ENCODE data around the gene PNISR.
A peak's percentile ranks its signal among the peaks of the same experiment; 100 is the strongest.

DNA sequence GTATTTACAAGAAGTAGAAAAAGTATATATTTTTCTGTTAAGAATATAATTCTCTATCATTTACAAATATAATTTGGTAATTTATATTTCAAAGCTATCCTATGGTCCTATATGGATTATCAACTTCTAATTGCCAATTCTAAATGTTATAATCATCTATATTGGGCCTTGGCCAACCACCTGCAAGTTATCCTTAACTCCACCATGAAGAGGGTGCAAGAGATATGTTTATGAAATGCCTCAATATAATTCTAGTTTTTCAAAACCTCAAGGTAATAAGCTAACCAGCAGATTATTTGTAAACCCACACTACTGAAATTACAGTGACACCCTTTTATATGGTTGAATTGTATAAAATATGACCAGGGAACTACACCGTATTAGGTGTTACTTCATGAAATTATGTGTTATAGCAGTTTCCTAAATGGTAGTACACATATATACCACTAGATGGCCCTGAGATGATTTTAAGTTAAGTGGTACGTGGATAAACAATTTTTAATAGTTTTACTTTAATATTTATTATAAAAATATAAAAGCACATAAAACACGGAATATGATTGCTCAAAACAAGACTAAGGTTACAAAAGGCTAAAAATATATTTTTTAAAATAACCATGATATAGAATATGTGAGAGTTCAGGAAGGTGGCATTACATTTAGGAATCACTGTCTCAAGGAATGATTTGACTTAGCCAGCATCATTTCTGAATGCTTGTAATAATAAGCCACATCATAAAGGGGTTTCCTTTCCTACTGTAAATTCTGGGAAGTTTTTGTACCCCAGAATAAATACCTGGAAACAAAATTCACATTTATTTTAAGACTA lies 9.8 kb upstream of the PNISR start:
- TF ChIP-seq, protein P1, sequence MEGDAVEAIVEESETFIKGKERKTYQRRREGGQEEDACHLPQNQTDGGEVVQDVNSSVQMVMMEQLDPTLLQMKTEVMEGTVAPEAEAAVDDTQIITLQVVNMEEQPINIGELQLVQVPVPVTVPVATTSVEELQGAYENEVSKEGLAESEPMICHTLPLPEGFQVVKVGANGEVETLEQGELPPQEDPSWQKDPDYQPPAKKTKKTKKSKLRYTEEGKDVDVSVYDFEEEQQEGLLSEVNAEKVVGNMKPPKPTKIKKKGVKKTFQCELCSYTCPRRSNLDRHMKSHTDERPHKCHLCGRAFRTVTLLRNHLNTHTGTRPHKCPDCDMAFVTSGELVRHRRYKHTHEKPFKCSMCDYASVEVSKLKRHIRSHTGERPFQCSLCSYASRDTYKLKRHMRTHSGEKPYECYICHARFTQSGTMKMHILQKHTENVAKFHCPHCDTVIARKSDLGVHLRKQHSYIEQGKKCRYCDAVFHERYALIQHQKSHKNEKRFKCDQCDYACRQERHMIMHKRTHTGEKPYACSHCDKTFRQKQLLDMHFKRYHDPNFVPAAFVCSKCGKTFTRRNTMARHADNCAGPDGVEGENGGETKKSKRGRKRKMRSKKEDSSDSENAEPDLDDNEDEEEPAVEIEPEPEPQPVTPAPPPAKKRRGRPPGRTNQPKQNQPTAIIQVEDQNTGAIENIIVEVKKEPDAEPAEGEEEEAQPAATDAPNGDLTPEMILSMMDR (CRISPR knock-in tag; IDR thresholded peaks at IDR 0.05) = 0 out of 2 replicates have a peak, but pooled peaks have one; percentile 13
- TF ChIP-seq ETV5 (CRISPR knock-in tag; IDR thresholded peaks at IDR 0.05; ENCODE audit: borderline replicate concordance) (no peak), NFYC (CRISPR knock-in tag; IDR thresholded peaks at IDR 0.05) (no peak), POLR2AphosphoS2 (IDR thresholded peaks at IDR 0.05; ENCODE audit: low read depth, low read length) (no peak), ATF4 (CRISPR knock-in tag; IDR thresholded peaks at IDR 0.05) (no peak)

Measured in HepG2 (cell line).